A673 (cell line): Measurements from ENCODE around the gene ATP8A2.

Experiments used
- CTCF ChIP-seq: fragments of 300-800, 200-600 bp; sonication (generic); conservative IDR thresholded peaks from 2 replicates; pipeline ENCODE4 v1.5.1; 2017; ENCODE audit warnings: low read depth, mild to moderate bottlenecking, antibody characterized with exemption, low read length, moderate library complexity, mixed read lengths
- EZH2 ChIP-seq: fragments of 200-600 bp; sonication (generic); IDR thresholded peaks from 2 replicates; pipeline ENCODE4 v1.6.1; 2017; ENCODE audit warnings: borderline replicate concordance, low read depth, mild to moderate bottlenecking, mixed read lengths, antibody characterized with exemption, low read length; ENCODE audit not compliant: poor library complexity, severe bottlenecking

GRCh38 chr13:26060357-26060756 lies 688.6 kb downstream of the ATP8A2 start:
- TF ChIP-seq CTCF: no peak
- no peak for TF ChIP-seq EZH2
